Measurements from ENCODE around the gene CALN1.

DNA sequence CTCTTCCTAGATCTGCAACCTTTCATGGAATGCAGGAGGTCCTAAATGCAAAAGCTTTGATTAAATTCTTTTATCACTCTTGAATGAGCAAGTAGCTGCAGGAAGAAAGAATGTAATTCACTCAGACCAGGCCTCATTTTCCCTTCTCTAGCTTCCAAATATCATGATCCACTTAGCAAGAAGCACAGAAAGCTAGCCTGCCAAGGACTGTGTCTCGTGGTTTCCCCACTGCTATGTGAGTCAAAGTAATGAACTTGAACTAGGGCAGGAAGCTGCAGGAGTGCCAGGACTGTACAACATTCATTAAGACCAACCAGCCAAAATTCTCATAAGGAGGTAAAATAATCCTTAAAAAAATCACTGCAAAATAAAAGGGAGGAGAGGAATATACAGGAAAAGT, 379.2 kb downstream of the CALN1 start:
- TF ChIP-seq REST (IDR thresholded peaks at IDR 0.05) = no peak
- no peak for TF ChIP-seq JUND (IDR thresholded peaks at IDR 0.05)
- TF ChIP-seq CTCF (IDR thresholded peaks at IDR 0.05; ENCODE audit: low read depth, low read length, missing input control) = no peak
- no peak for TF ChIP-seq HNF4G (IDR thresholded peaks at IDR 0.05)
- no peak for TF ChIP-seq EGR1 (IDR thresholded peaks at IDR 0.05; ENCODE audit: low read depth in 2 of 2)
- TF ChIP-seq, protein P1, sequence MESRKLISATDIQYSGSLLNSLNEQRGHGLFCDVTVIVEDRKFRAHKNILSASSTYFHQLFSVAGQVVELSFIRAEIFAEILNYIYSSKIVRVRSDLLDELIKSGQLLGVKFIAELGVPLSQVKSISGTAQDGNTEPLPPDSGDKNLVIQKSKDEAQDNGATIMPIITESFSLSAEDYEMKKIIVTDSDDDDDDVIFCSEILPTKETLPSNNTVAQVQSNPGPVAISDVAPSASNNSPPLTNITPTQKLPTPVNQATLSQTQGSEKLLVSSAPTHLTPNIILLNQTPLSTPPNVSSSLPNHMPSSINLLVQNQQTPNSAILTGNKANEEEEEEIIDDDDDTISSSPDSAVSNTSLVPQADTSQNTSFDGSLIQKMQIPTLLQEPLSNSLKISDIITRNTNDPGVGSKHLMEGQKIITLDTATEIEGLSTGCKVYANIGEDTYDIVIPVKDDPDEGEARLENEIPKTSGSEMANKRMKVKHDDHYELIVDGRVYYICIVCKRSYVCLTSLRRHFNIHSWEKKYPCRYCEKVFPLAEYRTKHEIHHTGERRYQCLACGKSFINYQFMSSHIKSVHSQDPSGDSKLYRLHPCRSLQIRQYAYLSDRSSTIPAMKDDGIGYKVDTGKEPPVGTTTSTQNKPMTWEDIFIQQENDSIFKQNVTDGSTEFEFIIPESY (IDR thresholded peaks at IDR 0.05) = no peak

Measured in liver (tissue), 3 donors.